Stimulated activated memory B cell treated with anti-CD40 and anti-IgM and Interleukin-4, amounts not matched to agents 10 μg/mL and 1 μg/mL and 100 μg/mL, for 72 hours (primary cell): ENCODE data around the gene LUZP2.
A peak's percentile ranks its signal among the peaks of the same experiment; 100 is the strongest.

Experiments
- ATAC-seq: fragments of 150-1000 bp; cut with Tn5 transposase; 2 replicates; pipeline ENCODE4 v1.10.0; 2021
- H3K27ac Mint-ChIP-seq: one replicate; pipeline ENCODE4 v1.8.0; 2022; ENCODE audit warnings: mild to moderate bottlenecking, mixed read lengths
- H3K27me3 Mint-ChIP-seq: one replicate; pipeline ENCODE4 v1.8.0; 2022; ENCODE audit warnings: mixed read lengths
- H3K36me3 Mint-ChIP-seq: one replicate; pipeline ENCODE4 v1.8.0; 2022; ENCODE audit warnings: mixed read lengths
- H3K4me1 Mint-ChIP-seq: one replicate; pipeline ENCODE4 v1.8.0; 2022; ENCODE audit warnings: mixed read lengths
- H3K4me3 Mint-ChIP-seq: one replicate; pipeline ENCODE4 v1.8.0; 2022; ENCODE audit warnings: mild to moderate bottlenecking, moderate library complexity, mixed read lengths
- H3K9me3 Mint-ChIP-seq: one replicate; pipeline ENCODE4 v1.8.0; 2022; ENCODE audit warnings: mixed read lengths

Gene LUZP2

GRCh38 chr11:25038131-25038530 is 541.3 kb downstream of the LUZP2 start:
- Mint-ChIP-seq H3K4me3 (no peak overlapping the region), H3K9me3 (peaks cover 3% of the 10 kb centered on the region), H3K27ac (no peak overlapping the region), H3K36me3 (no peaks in the 10 kb centered on the region), H3K27me3 (no peaks in the 10 kb centered on the region), H3K4me1 (no peaks in the 10 kb centered on the region)
- ATAC-seq = no peak

GRCh38 chr11:25039165-25039564 is 542.3 kb downstream of the LUZP2 start:
- peaks cover 3% of the 10 kb centered on the region for H3K9me3 Mint-ChIP-seq
- H3K4me1 Mint-ChIP-seq = no peaks in the 10 kb centered on the region
- H3K4me3 Mint-ChIP-seq = no peak overlapping the region
- no peaks in the 10 kb centered on the region for H3K27me3 Mint-ChIP-seq
- no peaks in the 10 kb centered on the region for H3K36me3 Mint-ChIP-seq
- ATAC-seq = peak; percentile 51
- no peak overlapping the region for H3K27ac Mint-ChIP-seq

GRCh38 chr11:25048632-25049031 is 551.8 kb downstream of the LUZP2 start:
- ATAC-seq = no peak
- no peaks in the 10 kb centered on the region for H3K36me3 Mint-ChIP-seq
- no peak overlapping the region for H3K4me3 Mint-ChIP-seq

GRCh38 chr11:25052844-25053243 is 556.0 kb downstream of the LUZP2 start:
- ATAC-seq = no peak
- Mint-ChIP-seq H3K4me1 (no peaks in the 10 kb centered on the region), H3K27me3 (no peaks in the 10 kb centered on the region), H3K9me3 (no peaks in the 10 kb centered on the region), H3K36me3 (no peaks in the 10 kb centered on the region), H3K27ac (no peak overlapping the region), H3K4me3 (no peak overlapping the region)

More at GRCh38 chr11:25048632-25049031, 551.8 kb downstream of the LUZP2 start:
- Mint-ChIP-seq H3K9me3 (no peaks in the 10 kb centered on the region), H3K4me1 (no peaks in the 10 kb centered on the region), H3K27ac (no peak overlapping the region), H3K27me3 (no peaks in the 10 kb centered on the region)

GRCh38 chr11:25057861-25058260 is 561.0 kb downstream of the LUZP2 start:
- no peaks in the 10 kb centered on the region for H3K36me3 Mint-ChIP-seq
- no peak overlapping the region for H3K27ac Mint-ChIP-seq
- no peak for ATAC-seq
- no peaks in the 10 kb centered on the region for H3K4me1 Mint-ChIP-seq
- H3K27me3 Mint-ChIP-seq = no peaks in the 10 kb centered on the region
- peaks cover 3% of the 10 kb centered on the region for H3K9me3 Mint-ChIP-seq
- no peak overlapping the region for H3K4me3 Mint-ChIP-seq

GRCh38 chr11:25065746-25066145 is 568.9 kb downstream of the LUZP2 start:
- Mint-ChIP-seq H3K27me3 (no peaks in the 10 kb centered on the region), H3K4me1 (no peaks in the 10 kb centered on the region), H3K36me3 (no peaks in the 10 kb centered on the region), H3K4me3 (no peak overlapping the region), H3K9me3 (peaks cover 9% of the 10 kb centered on the region), H3K27ac (no peak overlapping the region)
- no peak for ATAC-seq

- Mint-ChIP-seq H3K27ac (no peak overlapping the region), H3K4me3 (no peak overlapping the region), H3K36me3 (no peaks in the 10 kb centered on the region), H3K9me3 (peaks cover 9% of the 10 kb centered on the region), H3K4me1 (no peaks in the 10 kb centered on the region), H3K27me3 (no peaks in the 10 kb centered on the region)
- no peak for ATAC-seq
These were observed 569.9 kb downstream of the LUZP2 start for GRCh38 chr11:25066706-25067105.

GRCh38 chr11:25068451-25068850 is 571.6 kb downstream of the LUZP2 start:
- Mint-ChIP-seq H3K36me3 (no peaks in the 10 kb centered on the region), H3K4me3 (no peak overlapping the region), H3K4me1 (no peaks in the 10 kb centered on the region), H3K27ac (no peak overlapping the region), H3K27me3 (no peaks in the 10 kb centered on the region), H3K9me3 (peaks cover 6% of the 10 kb centered on the region)
- ATAC-seq = no peak

GRCh38 chr11:25094085-25094802 is 597.4 kb downstream of the LUZP2 start:
- Mint-ChIP-seq H3K36me3 (no peaks in the 10 kb centered on the region), H3K9me3 (no peaks in the 10 kb centered on the region), H3K27me3 (no peaks in the 10 kb centered on the region), H3K4me3 (no peak overlapping the region), H3K27ac (no peak overlapping the region), H3K4me1 (no peaks in the 10 kb centered on the region)
- ATAC-seq = peak; percentile 50

GRCh38 chr11:25119416-25119815 is 622.6 kb downstream of the LUZP2 start:
- Mint-ChIP-seq H3K9me3 (peaks cover 8% of the 10 kb centered on the region), H3K27me3 (no peaks in the 10 kb centered on the region), H3K4me3 (no peak overlapping the region), H3K4me1 (no peaks in the 10 kb centered on the region), H3K27ac (no peak overlapping the region), H3K36me3 (no peaks in the 10 kb centered on the region)
- ATAC-seq = no peak
